Neural cell (in vitro differentiated cells): ENCODE results near the gene MDM1.

Experiments used
- EP300 ChIP-seq: fragments of 450-650 bp; conservative IDR thresholded peaks from 2 replicates; pipeline ENCODE4 v1.6.1; 2014; ENCODE audit warnings: antibody characterized with exemption, mild to moderate bottlenecking, moderate library complexity; ENCODE audit not compliant: poor library complexity, severe bottlenecking
- EZH2 ChIP-seq: fragments of 200-600, 300-800 bp; shearing (Covaris generic), sonication (generic); IDR thresholded peaks from 2 replicates; pipeline ENCODE4 v1.6.1; 2014; ENCODE audit warnings: antibody characterized with exemption, low read length, borderline replicate concordance, mild to moderate bottlenecking; ENCODE audit not compliant: insufficient read depth, poor library complexity, severe bottlenecking
- MXI1 ChIP-seq: fragments of 450-650 bp; conservative IDR thresholded peaks from 2 replicates; pipeline ENCODE4 v1.6.1; 2014; ENCODE audit warnings: antibody characterized with exemption, mild to moderate bottlenecking; ENCODE audit not compliant: poor library complexity, severe bottlenecking
- POLR2AphosphoS5 ChIP-seq: IDR thresholded peaks from 2 replicates; pipeline ENCODE4 v1.6.1; 2012
- RAD21 ChIP-seq: fragments of 450-650 bp; conservative IDR thresholded peaks from 2 replicates; pipeline ENCODE4 v1.6.1; 2014; ENCODE audit warnings: antibody characterized with exemption, mild to moderate bottlenecking, moderate library complexity
- SMC3 ChIP-seq: fragments of 450-650 bp; conservative IDR thresholded peaks from 2 replicates; pipeline ENCODE4 v1.6.1; 2014; ENCODE audit warnings: antibody characterized with exemption, mild to moderate bottlenecking, moderate library complexity; ENCODE audit not compliant: poor library complexity
- TAF1 ChIP-seq: IDR thresholded peaks from 2 replicates; pipeline ENCODE4 v1.6.1; 2012; ENCODE audit warnings: low read depth
- TF ChIP-seq, protein P1 (sequence below): fragments of 450-650 bp; IDR thresholded peaks from 2 replicates; pipeline ENCODE4 v1.5.1; 2014; ENCODE audit warnings: antibody characterized with exemption, mild to moderate bottlenecking, moderate library complexity; ENCODE audit not compliant: poor library complexity, severe bottlenecking
- TF ChIP-seq, protein P2 (sequence below): IDR thresholded peaks from 2 replicates; pipeline ENCODE4 v1.6.1; 2012; ENCODE audit warnings: borderline replicate concordance

DNA sequence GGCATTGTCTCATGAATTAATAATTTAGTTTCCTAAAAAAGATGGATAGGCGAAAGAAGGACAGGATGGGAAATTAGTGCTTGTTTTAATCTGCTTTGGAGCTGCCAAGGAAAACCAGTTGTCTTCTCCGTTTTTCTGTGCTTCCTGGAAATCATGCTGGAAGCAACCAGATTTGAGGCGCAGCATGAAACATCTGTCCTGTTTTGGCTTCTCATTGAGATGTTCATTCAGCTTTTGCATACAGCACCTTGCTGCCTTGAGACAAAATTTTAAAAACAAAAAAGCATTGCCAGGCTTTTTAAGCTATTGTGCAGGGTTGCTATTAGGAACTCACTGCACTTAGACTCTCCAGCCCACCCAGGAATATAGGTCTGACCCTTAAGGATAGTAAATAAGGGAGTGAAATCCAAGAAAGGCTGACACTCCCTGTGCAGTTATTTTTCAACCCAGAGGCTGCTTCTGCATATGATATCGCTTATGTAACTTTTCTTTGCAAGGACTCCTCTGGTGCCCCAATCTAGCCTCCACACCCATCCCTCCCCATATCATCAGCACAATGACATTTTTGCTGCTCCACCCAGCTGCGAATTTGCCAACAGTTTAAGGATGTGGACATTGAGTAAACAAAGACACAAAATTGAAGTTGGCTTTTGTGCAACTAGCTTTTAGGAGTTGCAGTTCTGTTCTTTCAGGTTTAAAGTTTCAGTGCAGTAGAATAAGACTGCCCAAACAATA, 46.9 kb upstream of the MDM1 start:
- TF ChIP-seq, protein P1, sequence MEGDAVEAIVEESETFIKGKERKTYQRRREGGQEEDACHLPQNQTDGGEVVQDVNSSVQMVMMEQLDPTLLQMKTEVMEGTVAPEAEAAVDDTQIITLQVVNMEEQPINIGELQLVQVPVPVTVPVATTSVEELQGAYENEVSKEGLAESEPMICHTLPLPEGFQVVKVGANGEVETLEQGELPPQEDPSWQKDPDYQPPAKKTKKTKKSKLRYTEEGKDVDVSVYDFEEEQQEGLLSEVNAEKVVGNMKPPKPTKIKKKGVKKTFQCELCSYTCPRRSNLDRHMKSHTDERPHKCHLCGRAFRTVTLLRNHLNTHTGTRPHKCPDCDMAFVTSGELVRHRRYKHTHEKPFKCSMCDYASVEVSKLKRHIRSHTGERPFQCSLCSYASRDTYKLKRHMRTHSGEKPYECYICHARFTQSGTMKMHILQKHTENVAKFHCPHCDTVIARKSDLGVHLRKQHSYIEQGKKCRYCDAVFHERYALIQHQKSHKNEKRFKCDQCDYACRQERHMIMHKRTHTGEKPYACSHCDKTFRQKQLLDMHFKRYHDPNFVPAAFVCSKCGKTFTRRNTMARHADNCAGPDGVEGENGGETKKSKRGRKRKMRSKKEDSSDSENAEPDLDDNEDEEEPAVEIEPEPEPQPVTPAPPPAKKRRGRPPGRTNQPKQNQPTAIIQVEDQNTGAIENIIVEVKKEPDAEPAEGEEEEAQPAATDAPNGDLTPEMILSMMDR = no peak
- TF ChIP-seq, protein P2, sequence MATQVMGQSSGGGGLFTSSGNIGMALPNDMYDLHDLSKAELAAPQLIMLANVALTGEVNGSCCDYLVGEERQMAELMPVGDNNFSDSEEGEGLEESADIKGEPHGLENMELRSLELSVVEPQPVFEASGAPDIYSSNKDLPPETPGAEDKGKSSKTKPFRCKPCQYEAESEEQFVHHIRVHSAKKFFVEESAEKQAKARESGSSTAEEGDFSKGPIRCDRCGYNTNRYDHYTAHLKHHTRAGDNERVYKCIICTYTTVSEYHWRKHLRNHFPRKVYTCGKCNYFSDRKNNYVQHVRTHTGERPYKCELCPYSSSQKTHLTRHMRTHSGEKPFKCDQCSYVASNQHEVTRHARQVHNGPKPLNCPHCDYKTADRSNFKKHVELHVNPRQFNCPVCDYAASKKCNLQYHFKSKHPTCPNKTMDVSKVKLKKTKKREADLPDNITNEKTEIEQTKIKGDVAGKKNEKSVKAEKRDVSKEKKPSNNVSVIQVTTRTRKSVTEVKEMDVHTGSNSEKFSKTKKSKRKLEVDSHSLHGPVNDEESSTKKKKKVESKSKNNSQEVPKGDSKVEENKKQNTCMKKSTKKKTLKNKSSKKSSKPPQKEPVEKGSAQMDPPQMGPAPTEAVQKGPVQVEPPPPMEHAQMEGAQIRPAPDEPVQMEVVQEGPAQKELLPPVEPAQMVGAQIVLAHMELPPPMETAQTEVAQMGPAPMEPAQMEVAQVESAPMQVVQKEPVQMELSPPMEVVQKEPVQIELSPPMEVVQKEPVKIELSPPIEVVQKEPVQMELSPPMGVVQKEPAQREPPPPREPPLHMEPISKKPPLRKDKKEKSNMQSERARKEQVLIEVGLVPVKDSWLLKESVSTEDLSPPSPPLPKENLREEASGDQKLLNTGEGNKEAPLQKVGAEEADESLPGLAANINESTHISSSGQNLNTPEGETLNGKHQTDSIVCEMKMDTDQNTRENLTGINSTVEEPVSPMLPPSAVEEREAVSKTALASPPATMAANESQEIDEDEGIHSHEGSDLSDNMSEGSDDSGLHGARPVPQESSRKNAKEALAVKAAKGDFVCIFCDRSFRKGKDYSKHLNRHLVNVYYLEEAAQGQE = no peak
- TF ChIP-seq POLR2AphosphoS5 (no peak), EP300 (no peak), TAF1 (no peak), MXI1 (no peak), RAD21 (no peak), EZH2 (no peak), SMC3 (no peak)
